ENCODE measurements around the gene MEI1. TPM values are rescaled to one million over a fixed set of nuclear protein-coding genes. Genes with fewer than 3 reads are reported as not detected.

MEI1 gene
- total RNA-seq, 1 donor from 2014 or later: 28.9 TPM

DNA sequence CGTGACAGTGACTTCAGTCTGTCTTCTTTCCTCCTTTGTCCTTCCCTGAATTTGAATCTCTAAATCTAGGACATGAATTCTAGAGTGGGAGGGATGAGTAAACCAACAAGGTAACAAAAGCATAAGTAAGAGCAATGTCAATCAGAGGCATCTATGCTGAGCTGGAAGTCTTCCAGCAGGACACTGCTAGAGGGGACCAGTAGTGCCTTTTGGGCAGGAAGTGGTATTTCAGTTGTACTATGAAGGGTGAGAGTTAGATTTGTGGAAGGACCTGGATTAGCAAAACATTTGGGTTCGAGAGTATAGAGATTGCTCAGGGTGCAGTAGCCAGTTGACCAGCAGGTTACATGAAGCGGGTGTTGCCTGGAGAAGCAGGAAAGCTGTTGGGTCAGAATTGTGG is 40.3 kb downstream of the MEI1 start:
- intact Hi-C loops (cut with micrococcal nuclease): no loop called here
- no peaks in the 10 kb centered on the region for H3K36me3 Mint-ChIP-seq (ENCODE audit: low read depth)
- ATAC-seq (ENCODE audit: low read depth) (no peak), DNase-seq (no peak)
- H3K9me3 Mint-ChIP-seq: no peaks in the 10 kb centered on the region
- H3K27ac Mint-ChIP-seq: no peak overlapping the region
- ChIA-PET CTCF (no interaction called here), POLR2A (interaction anchor here (0.6 kb wide), 1 partner anchor 364 kb away, joined by 3 read pairs; no protein-coding TSS in a partner anchor)
- H3K4me1 Mint-ChIP-seq: no peaks in the 10 kb centered on the region
- H3K4me3 Mint-ChIP-seq: no peak overlapping the region
- TF ChIP-seq, protein P1, sequence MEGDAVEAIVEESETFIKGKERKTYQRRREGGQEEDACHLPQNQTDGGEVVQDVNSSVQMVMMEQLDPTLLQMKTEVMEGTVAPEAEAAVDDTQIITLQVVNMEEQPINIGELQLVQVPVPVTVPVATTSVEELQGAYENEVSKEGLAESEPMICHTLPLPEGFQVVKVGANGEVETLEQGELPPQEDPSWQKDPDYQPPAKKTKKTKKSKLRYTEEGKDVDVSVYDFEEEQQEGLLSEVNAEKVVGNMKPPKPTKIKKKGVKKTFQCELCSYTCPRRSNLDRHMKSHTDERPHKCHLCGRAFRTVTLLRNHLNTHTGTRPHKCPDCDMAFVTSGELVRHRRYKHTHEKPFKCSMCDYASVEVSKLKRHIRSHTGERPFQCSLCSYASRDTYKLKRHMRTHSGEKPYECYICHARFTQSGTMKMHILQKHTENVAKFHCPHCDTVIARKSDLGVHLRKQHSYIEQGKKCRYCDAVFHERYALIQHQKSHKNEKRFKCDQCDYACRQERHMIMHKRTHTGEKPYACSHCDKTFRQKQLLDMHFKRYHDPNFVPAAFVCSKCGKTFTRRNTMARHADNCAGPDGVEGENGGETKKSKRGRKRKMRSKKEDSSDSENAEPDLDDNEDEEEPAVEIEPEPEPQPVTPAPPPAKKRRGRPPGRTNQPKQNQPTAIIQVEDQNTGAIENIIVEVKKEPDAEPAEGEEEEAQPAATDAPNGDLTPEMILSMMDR (IDR thresholded peaks at IDR 0.05): no peak
- H3K27me3 Mint-ChIP-seq: no peaks in the 10 kb centered on the region

DNA sequence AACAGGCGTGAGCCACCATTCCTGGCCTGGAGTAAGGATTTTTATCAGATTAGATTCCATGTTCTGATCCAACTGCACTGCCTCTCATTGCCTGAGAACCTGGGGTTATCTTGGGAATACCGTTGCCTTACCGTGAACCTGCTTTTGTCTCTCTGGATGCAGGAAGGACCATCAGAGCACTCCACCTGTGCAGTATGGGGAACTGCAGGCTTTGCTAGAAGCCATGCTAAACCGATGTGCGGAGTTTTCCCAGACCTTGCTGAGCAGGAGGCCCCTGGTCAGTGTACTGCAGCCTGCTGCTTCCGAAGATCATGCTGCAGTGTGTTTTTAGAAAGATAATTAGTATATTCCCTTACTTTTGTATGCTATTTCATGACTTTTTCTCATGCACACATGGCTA is 43.6 kb downstream of the MEI1 start:
- TF ChIP-seq, protein P1 (IDR thresholded peaks at IDR 0.05): no peak
- Mint-ChIP-seq H3K36me3 (ENCODE audit: low read depth) (no peaks in the 10 kb centered on the region), H3K4me3 (no peak overlapping the region), H3K27me3 (no peaks in the 10 kb centered on the region), H3K4me1 (peaks cover 27% of the 10 kb centered on the region), H3K9me3 (no peaks in the 10 kb centered on the region), H3K27ac (no peak overlapping the region)
- ChIA-PET CTCF (no interaction called here), POLR2A (no interaction called here)
- DNase-seq (no peak), ATAC-seq (ENCODE audit: low read depth) (no peak)
- intact Hi-C loops (cut with micrococcal nuclease): no loop called here

DNA sequence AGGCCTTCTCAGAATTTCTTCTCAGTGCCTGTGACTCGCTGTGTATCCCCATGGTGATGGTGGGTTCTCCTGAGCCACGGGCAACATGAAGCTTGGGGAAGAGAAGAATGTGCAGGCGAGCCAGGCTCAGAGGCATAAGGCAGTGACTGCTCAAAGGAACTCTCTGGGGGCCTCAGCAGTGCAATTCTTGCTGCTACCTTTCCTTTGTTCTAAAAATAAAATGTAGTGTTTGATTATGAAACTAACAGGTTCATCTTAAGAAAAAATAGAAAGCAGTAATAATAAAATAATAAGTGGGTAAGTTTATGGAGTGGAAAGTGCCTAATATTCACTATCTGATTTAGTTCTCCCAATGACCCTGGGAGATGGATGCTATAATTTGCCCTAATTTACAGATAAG is 46.7 kb downstream of the MEI1 start:
- intact Hi-C loops (cut with micrococcal nuclease): loop anchor here (2.0 to 5.0 kb wide), 3 partner anchors 55 to 201 kb away; partner anchors contain the start of genes CCDC134 and CENPM
- ATAC-seq (ENCODE audit: low read depth) (no peak), DNase-seq (no peak)
- Mint-ChIP-seq H3K36me3 (ENCODE audit: low read depth) (no peaks in the 10 kb centered on the region), H3K27me3 (no peaks in the 10 kb centered on the region), H3K9me3 (no peaks in the 10 kb centered on the region), H3K4me3 (peak overlapping the region; percentile 36), H3K27ac (peak overlapping the region; percentile 57), H3K4me1 (peaks cover 31% of the 10 kb centered on the region)
- TF ChIP-seq, protein P1 (IDR thresholded peaks at IDR 0.05): no peak
- ChIA-PET CTCF (interaction anchor here (0.9 to 3.5 kb wide), 8 partner anchors 10 to 195 kb away, joined by 3 to 17 read pairs (median 6); partner anchors contain the start of gene CCDC134), POLR2A (interaction anchor here (0.5 to 2.6 kb wide), 6 partner anchors 35 to 723 kb away, joined by 4 to 28 read pairs (median 10); partner anchors contain the start of genes CCDC134, SNU13 and SREBF2)

DNA sequence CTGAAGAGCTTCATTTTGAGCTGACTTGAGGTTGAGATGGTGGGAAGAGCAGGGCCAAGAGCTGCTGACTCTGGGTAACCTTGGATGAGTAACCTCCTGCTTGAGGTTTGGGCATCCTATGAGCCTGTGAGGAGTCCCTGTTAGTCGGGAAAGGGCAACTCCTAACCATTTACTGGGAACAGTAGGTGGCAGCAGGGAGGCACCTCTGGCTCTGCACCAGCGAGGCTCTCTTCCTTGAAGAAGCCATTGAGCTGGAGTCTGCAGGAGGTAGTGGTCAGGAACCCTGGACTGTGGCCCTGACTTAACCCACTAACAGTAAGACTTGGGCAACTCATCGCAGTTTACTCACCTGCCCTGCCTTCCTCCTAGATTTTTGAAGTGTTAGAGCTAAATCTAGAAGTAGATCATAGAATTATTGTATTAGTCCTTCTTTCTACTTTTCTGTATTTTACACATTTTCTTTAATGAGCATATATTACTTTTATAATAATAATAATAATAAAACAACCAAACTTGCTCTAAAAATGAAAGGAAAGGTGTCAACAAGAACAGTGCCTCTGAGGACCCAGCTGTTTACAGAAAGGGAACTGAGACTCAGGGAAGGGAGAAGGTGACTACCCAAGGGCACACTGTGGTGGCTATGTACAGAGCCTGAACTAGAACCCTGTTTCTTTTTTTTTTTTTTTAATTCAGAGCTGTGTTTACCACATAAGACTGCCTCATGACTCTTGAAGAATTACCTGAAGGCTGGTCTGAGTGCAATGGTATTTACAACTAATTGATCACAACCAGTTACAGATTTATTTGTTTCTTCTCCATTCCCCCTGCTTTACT is 47.5 kb downstream of the MEI1 start:
- ChIA-PET CTCF (interaction anchor here (0.8 to 3.5 kb wide), 11 partner anchors 11 to 202 kb away, joined by 3 to 17 read pairs (median 4); partner anchors contain the start of gene CCDC134), POLR2A (interaction anchor here (0.6 to 2.6 kb wide), 10 partner anchors 34 to 194 kb away, joined by 3 to 28 read pairs (median 7); partner anchors contain the start of genes CCDC134, MEI1, SNU13 and SREBF2)
- TF ChIP-seq, protein P1 (IDR thresholded peaks at IDR 0.05): no peak
- Mint-ChIP-seq H3K27me3 (no peaks in the 10 kb centered on the region), H3K4me1 (peaks cover 31% of the 10 kb centered on the region), H3K27ac (peak overlapping the region; percentile 69), H3K36me3 (ENCODE audit: low read depth) (no peaks in the 10 kb centered on the region), H3K9me3 (no peaks in the 10 kb centered on the region), H3K4me3 (peak overlapping the region; percentile 38)
- peak; percentile 96 for ATAC-seq (ENCODE audit: low read depth)
- DNase-seq: peak; percentile 18
- intact Hi-C loops (cut with micrococcal nuclease): loop anchor here (1.0 to 5.0 kb wide), 4 partner anchors 35 to 201 kb away; partner anchors contain the start of genes CCDC134 and CENPM

Data from activated B cell treated with CpG ODN at 0.5 μM for 24 hours (primary cell).